GM12878 (cell line): ENCODE results near the gene LSM14A. TPM values are rescaled to one million over a fixed set of nuclear protein-coding genes. Genes with fewer than 3 reads are reported as not detected.

Source experiments
- ATF7 ChIP-seq: fragments of 450-650 bp; IDR thresholded peaks from 2 replicates; pipeline ENCODE4 v1.6.1; 2016; ENCODE audit warnings: low read depth, mild to moderate bottlenecking
- BMI1 ChIP-seq: fragments of 450-650 bp; IDR thresholded peaks from 2 replicates; pipeline ENCODE4 v1.6.1; 2016; ENCODE audit warnings: mild to moderate bottlenecking, moderate library complexity, borderline replicate concordance
- CEBPB ChIP-seq, 2 experiments: fragments of 150-350 bp in 1 of 2; IDR thresholded peaks; 2 replicates each; pipeline ENCODE4 v1.6.1; 2012 to 2014; ENCODE audit warnings: low read depth in 2 of 2, low read length in 2 of 2, borderline replicate concordance in 1 of 2, inconsistent platforms in 1 of 2
- CHD4 ChIP-seq: fragments of 200-600 bp; sonication (generic); IDR thresholded peaks from 2 replicates; pipeline ENCODE4 v1.6.1; 2016; ENCODE audit warnings: mild to moderate bottlenecking
- EED ChIP-seq: sonication (generic); IDR thresholded peaks from 2 replicates; pipeline ENCODE4 v1.6.1; 2016; ENCODE audit warnings: antibody characterized with exemption, low read depth
- ETV6 ChIP-seq, 2 experiments: fragments of 450-650 bp in 1 of 2; IDR thresholded peaks in 1 of 2; conservative IDR thresholded peaks in 1 of 2; 2 replicates each; pipeline ENCODE4 v1.6.1; 2014; ENCODE audit warnings: antibody characterized with exemption in 1 of 2, borderline replicate concordance in 1 of 2, low read depth in 1 of 2, mild to moderate bottlenecking in 1 of 2, moderate library complexity in 1 of 2
- EZH2 ChIP-seq: IDR thresholded peaks from 2 replicates; pipeline ENCODE4 v1.6.1; 2012; ENCODE audit warnings: low read depth, mild to moderate bottlenecking, control low read depth, inconsistent platforms, low read length, borderline replicate concordance; ENCODE audit not compliant: control insufficient read depth
- FOS ChIP-seq: IDR thresholded peaks from 3 replicates; pipeline ENCODE4 v1.6.1; 2011; ENCODE audit warnings: borderline replicate concordance; ENCODE audit not compliant: insufficient read length; ENCODE audit errors: extremely low read depth
- IKZF1 ChIP-seq: fragments of 450-650 bp; conservative IDR thresholded peaks from 2 replicates; pipeline ENCODE4 v1.6.1; 2017; ENCODE audit warnings: antibody characterized with exemption, mild to moderate bottlenecking
- IKZF2 ChIP-seq, 2 experiments: fragments of 450-650 bp; IDR thresholded peaks; 2 replicates each; pipeline ENCODE4 v1.6.1; 2017; ENCODE audit warnings: mild to moderate bottlenecking in 2 of 2, moderate library complexity in 2 of 2
- MYB ChIP-seq: fragments of 150-350 bp; IDR thresholded peaks from 2 replicates; pipeline ENCODE4 v1.6.1; 2014; ENCODE audit warnings: mild to moderate bottlenecking, low read depth, low read length, borderline replicate concordance
- MYC ChIP-seq: IDR thresholded peaks from 2 replicates; pipeline ENCODE4 v1.6.1; 2011; ENCODE audit warnings: mild to moderate bottlenecking, low read length, moderate library complexity, inconsistent platforms; ENCODE audit not compliant: insufficient read depth, insufficient replicate concordance, insufficient read length, severe bottlenecking
- NR2C1 ChIP-seq: fragments of 450-650 bp; IDR thresholded peaks from 2 replicates; pipeline ENCODE4 v1.6.1; 2017; ENCODE audit warnings: antibody characterized with exemption, mild to moderate bottlenecking, moderate library complexity
- NR2C2 ChIP-seq: IDR thresholded peaks from 2 replicates; pipeline ENCODE4 v1.6.1; 2011; ENCODE audit warnings: borderline replicate concordance, low read depth; ENCODE audit not compliant: control insufficient read depth, insufficient read length
- NR2F1 ChIP-seq: fragments of 450-650 bp; conservative IDR thresholded peaks from 2 replicates; pipeline ENCODE4 v1.6.1; 2017; ENCODE audit warnings: mild to moderate bottlenecking
- RELA ChIP-seq: fragments of 450-650 bp; IDR thresholded peaks from 2 replicates; pipeline ENCODE4 v1.8.0; 2014; ENCODE audit warnings: borderline replicate concordance; ENCODE audit not compliant: partially characterized antibody
- RUNX3 ChIP-seq: IDR thresholded peaks from 2 replicates; pipeline ENCODE4 v1.6.1; 2012; ENCODE audit warnings: low read length, inconsistent platforms
- SMAD5 ChIP-seq: IDR thresholded peaks from 2 replicates; pipeline ENCODE4 v1.6.1; 2016; ENCODE audit warnings: antibody characterized with exemption, low read depth
- SPI1 ChIP-seq: IDR thresholded peaks from 2 replicates; pipeline ENCODE4 v1.6.1; 2011; ENCODE audit warnings: low read depth, mild to moderate bottlenecking, low read length, moderate library complexity, borderline replicate concordance; ENCODE audit not compliant: insufficient read depth
- SUPT20H ChIP-seq: IDR thresholded peaks from 2 replicates; pipeline ENCODE4 v1.6.1; 2011; ENCODE audit warnings: low read depth, mild to moderate bottlenecking, low read length, moderate library complexity, borderline replicate concordance; ENCODE audit not compliant: control insufficient read depth
- ZNF274 ChIP-seq: IDR thresholded peaks from one replicate; pipeline ENCODE4 v1.8.0; 2011; ENCODE audit not compliant: insufficient read length, insufficient read depth
- polyA plus RNA-seq, 11 experiments: library from polyadenylated mRNA; depleted of rRNA in 4 of 11; unstranded in 6 of 11; stranded (reverse) in 5 of 11; fragments of >200 nt; fragmentation: Nextera tagmentation in 4 of 11; fragmentation: Illumina TruSeq in 1 of 11; extraction: Ambion mirVana in 4 of 11; extraction: Trizol in 1 of 11; gene quantifications; 1 replicate in 1 of 11; 2 replicates in 10 of 11; pipeline versions ENCODE4 v1.2.1 to v1.2.3, GENCODE V29; 2011 to 2016; ENCODE audit warnings: inconsistent platforms in 2 of 11, missing spikeins in 2 of 11, low read depth in 1 of 11
- total RNA-seq, 4 experiments: library from RNA; depleted of rRNA in 3 of 4; stranded (reverse); fragments of >200 nt in 3 of 4; fragmentation: Illumina TruSeq in 1 of 4; extraction: Trizol in 1 of 4; gene quantifications; 2 replicates each; pipeline versions ENCODE4 v1.2.1 to v1.2.3, GENCODE V29; 2013 to 2021
- TF ChIP-seq, protein P1 (sequence below): IDR thresholded peaks from 2 replicates; pipeline ENCODE4 v1.6.1; 2012; ENCODE audit warnings: low read depth, low read length, improper control_type of control experiment
- TF ChIP-seq, protein P2 (sequence below): fragments of 450-650 bp; IDR thresholded peaks from 2 replicates; pipeline ENCODE4 v1.6.1; 2017; ENCODE audit warnings: low read depth, mild to moderate bottlenecking, moderate library complexity
- TF ChIP-seq, protein P3 (sequence below): fragments of 450-650 bp; formaldehyde crosslinking; IDR thresholded peaks from 2 replicates; pipeline ENCODE4 v1.4.0; 2022; ENCODE audit warnings: mild to moderate bottlenecking, moderate library complexity

The LSM14A gene
- total and polyA plus RNA-seq, 10 of the 15 experiments (the other 5 are each of a cell fraction or from before 2014, with no cell fraction given), result 21.9 to 193 (median 89.4) TPM

DNA sequence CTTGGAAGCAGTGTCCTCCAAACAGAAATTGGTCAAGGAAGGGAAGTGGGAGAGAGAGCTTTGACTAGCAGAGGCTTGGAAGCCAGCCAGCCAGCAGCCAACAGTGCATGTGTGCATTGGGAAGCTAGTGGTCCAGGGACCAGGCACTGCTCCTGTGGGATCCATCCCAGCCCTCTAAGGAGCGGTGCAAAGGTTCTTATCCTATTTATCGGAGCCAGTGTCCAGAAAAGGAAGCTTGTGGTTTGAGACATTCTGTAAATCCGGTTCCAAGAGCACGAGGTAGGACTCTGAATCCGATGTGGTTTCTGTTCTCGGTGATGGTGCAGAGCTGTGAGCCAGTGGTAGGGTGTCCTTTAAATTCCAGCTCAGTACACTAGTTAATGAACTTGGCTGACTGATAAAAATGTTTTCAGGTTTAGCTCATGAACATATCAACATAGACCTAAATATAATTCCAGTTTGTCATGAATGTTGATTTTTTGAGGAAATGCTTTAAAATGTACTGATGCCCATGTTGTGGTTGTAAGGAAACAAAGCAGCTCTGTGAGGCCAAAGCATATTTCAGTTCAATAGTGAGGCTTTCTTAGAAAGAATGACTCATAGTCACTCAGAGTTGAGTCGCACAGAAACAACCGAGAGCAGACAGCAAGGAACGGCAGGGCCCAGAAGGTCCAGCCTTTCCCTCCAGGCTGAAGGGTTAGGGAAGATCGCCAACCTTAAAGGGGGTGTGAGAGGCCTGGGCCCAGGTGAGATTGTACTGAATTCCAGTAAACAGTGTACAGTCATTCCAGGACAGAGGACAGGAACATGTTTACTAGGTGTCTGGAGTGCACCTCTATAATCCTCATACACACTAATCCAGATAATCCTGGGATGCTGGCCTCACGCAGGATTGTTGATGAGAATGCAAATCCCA, 60.5 kb downstream of the LSM14A start (continued):
- TF ChIP-seq SUPT20H, result no peak
- TF ChIP-seq, protein P1, sequence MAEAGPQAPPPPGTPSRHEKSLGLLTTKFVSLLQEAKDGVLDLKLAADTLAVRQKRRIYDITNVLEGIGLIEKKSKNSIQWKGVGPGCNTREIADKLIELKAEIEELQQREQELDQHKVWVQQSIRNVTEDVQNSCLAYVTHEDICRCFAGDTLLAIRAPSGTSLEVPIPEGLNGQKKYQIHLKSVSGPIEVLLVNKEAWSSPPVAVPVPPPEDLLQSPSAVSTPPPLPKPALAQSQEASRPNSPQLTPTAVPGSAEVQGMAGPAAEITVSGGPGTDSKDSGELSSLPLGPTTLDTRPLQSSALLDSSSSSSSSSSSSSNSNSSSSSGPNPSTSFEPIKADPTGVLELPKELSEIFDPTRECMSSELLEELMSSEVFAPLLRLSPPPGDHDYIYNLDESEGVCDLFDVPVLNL, result no peak
- no peak for TF ChIP-seq NR2C2
- no peak for TF ChIP-seq SMAD5
- TF ChIP-seq CHD4, result no peak
- TF ChIP-seq, protein P2, sequence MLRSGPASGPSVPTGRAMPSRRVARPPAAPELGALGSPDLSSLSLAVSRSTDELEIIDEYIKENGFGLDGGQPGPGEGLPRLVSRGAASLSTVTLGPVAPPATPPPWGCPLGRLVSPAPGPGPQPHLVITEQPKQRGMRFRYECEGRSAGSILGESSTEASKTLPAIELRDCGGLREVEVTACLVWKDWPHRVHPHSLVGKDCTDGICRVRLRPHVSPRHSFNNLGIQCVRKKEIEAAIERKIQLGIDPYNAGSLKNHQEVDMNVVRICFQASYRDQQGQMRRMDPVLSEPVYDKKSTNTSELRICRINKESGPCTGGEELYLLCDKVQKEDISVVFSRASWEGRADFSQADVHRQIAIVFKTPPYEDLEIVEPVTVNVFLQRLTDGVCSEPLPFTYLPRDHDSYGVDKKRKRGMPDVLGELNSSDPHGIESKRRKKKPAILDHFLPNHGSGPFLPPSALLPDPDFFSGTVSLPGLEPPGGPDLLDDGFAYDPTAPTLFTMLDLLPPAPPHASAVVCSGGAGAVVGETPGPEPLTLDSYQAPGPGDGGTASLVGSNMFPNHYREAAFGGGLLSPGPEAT, result peak; percentile 64; the same call in 1 of the 2 replicates
- TF ChIP-seq EZH2, result no peak
- TF ChIP-seq ETV6 (conservative IDR thresholded peaks at IDR 0.05 in 1 of 2, IDR thresholded peaks at IDR 0.05 in 1 of 2; ENCODE audit: borderline replicate concordance in 1 of 2, low read depth in 1 of 2), result 0 out of 4 replicates have a peak, but pooled peaks of 1 of the 2 experiments have one; percentile 12
- no peak for TF ChIP-seq RELA
- TF ChIP-seq CEBPB (IDR thresholded peaks at IDR 0.05; ENCODE audit: borderline replicate concordance in 1 of 2, low read depth in 2 of 2, low read length in 2 of 2), result no peak
- TF ChIP-seq MYC, result no peak
- peak; percentile 81 for TF ChIP-seq RUNX3
- TF ChIP-seq ZNF274, result no peak
- TF ChIP-seq BMI1, result no peak
- no peak for TF ChIP-seq FOS
- 0 out of 2 replicates have a peak, but pooled peaks have one; percentile 12 for TF ChIP-seq ATF7
- TF ChIP-seq SPI1, result peak; percentile 60; the same call in 1 of the 2 replicates
- TF ChIP-seq, protein P3, sequence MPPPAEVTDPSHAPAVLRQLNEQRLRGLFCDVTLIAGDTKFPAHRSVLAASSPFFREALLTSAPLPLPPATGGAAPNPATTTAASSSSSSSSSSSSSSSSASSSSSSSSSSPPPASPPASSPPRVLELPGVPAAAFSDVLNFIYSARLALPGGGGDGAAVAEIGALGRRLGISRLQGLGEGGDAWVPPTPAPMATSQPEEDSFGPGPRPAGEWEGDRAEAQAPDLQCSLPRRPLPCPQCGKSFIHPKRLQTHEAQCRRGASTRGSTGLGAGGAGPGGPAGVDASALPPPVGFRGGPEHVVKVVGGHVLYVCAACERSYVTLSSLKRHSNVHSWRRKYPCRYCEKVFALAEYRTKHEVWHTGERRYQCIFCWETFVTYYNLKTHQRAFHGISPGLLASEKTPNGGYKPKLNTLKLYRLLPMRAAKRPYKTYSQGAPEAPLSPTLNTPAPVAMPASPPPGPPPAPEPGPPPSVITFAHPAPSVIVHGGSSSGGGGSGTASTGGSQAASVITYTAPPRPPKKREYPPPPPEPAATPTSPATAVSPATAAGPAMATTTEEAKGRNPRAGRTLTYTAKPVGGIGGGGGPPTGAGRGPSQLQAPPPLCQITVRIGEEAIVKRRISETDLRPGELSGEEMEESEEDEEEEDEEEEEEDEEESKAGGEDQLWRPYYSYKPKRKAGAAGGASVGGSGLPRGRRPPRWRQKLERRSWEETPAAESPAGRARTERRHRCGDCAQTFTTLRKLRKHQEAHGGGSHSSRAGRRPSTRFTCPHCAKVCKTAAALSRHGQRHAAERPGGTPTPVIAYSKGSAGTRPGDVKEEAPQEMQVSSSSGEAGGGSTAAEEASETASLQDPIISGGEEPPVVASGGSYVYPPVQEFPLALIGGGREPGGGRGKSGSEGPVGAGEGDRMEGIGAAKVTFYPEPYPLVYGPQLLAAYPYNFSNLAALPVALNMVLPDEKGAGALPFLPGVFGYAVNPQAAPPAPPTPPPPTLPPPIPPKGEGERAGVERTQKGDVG (CRISPR knock-in tag), result no peak
- no peak for TF ChIP-seq NR2C1
- peak; percentile 56 to 62 for TF ChIP-seq IKZF2 (IDR thresholded peaks at IDR 0.05)
- TF ChIP-seq NR2F1, result no peak
- TF ChIP-seq MYB, result no peak
- no peak; the same call in 1 of the 2 replicates for TF ChIP-seq IKZF1
- peak; percentile 76 for TF ChIP-seq EED
